Immature natural killer cell (primary cell): ENCODE results near the gene CDK5RAP2. TPM values are rescaled to one million over a fixed set of nuclear protein-coding genes. Genes with fewer than 3 reads are reported as not detected.

Experiments used
- DNase-seq, 3 donors: peaks; one replicate each; pipeline ENCODE4 v3.0.0; 2022; ENCODE audit warnings: mixed read lengths in 1 of 3
- H3K27ac Mint-ChIP-seq, 6 donors: one replicate each; pipeline ENCODE4 v1.8.0; 2020; ENCODE audit warnings: mixed read lengths in 6 of 6, mild to moderate bottlenecking in 5 of 6, inconsistent platforms in 4 of 6, moderate library complexity in 3 of 6
- H3K27me3 Mint-ChIP-seq, 3 donors: one replicate each; pipeline ENCODE4 v1.8.0; 2020 to 2021; ENCODE audit warnings: low read depth in 3 of 3, mild to moderate bottlenecking in 3 of 3, mixed read lengths in 3 of 3, moderate library complexity in 3 of 3, inconsistent platforms in 1 of 3
- H3K36me3 Mint-ChIP-seq, 3 donors: one replicate each; pipeline ENCODE4 v1.8.0; 2020; ENCODE audit warnings: mixed read lengths in 3 of 3, inconsistent platforms in 2 of 3, mild to moderate bottlenecking in 2 of 3
- H3K4me1 Mint-ChIP-seq, 2 donors: one replicate each; pipeline ENCODE4 v1.8.0; 2020; ENCODE audit warnings: inconsistent platforms in 2 of 2, mild to moderate bottlenecking in 2 of 2, mixed read lengths in 2 of 2, moderate library complexity in 1 of 2
- H3K4me3 Mint-ChIP-seq, 5 donors: one replicate each; pipeline ENCODE4 v1.8.0; 2020; ENCODE audit warnings: mild to moderate bottlenecking in 5 of 5, mixed read lengths in 5 of 5, inconsistent platforms in 3 of 5, moderate library complexity in 3 of 5
- H3K9me3 Mint-ChIP-seq, 6 donors: one replicate each; pipeline ENCODE4 v1.8.0; 2020; ENCODE audit warnings: mild to moderate bottlenecking in 6 of 6, mixed read lengths in 6 of 6, inconsistent platforms in 4 of 6, moderate library complexity in 3 of 6
- polyA plus RNA-seq, 3 donors: library from polyadenylated mRNA; unstranded; fragments of 300-500 nt; fragmentation: Illumina TruSeq; gene quantifications; one replicate each; pipeline ENCODE4 v1.2.3, GENCODE V29; 2021

Gene CDK5RAP2
- polyA plus RNA-seq, 3 donors from 2014 or later = 6.7 to 32.7 (median 11.6) TPM

- Mint-ChIP-seq H3K36me3 (peaks cover 7 to 20% (median 15%) of the 10 kb centered on the region in 3 donors), H3K27me3 (peaks cover 0 to 4% (median 1%) of the 10 kb centered on the region in 3 donors), H3K9me3 (peaks cover 0 to 1% (median 0%) of the 10 kb centered on the region in 6 donors), H3K27ac (no peak overlapping the region), H3K4me1 (no peaks in the 10 kb centered on the region), H3K4me3 (no peak overlapping the region)
- no peak for DNase-seq
These were observed 205.2 kb downstream of the CDK5RAP2 start for GRCh38 chr9:120374817-120375216.

- peaks cover 7 to 20% (median 15%) of the 10 kb centered on the region in 3 donors for H3K36me3 Mint-ChIP-seq
- H3K4me1 Mint-ChIP-seq = no peaks in the 10 kb centered on the region
- DNase-seq = no peak
- H3K27me3 Mint-ChIP-seq = peaks cover 0 to 4% (median 1%) of the 10 kb centered on the region in 3 donors
- peaks cover 0 to 1% (median 0%) of the 10 kb centered on the region in 6 donors for H3K9me3 Mint-ChIP-seq
- no peak overlapping the region for H3K4me3 Mint-ChIP-seq
- H3K27ac Mint-ChIP-seq = no peak overlapping the region
These were observed 205.7 kb downstream of the CDK5RAP2 start for GRCh38 chr9:120374239-120374638.

GRCh38 chr9:120372040-120372439, 207.9 kb downstream of the CDK5RAP2 start:
- H3K9me3 Mint-ChIP-seq = peaks cover 0 to 1% (median 0%) of the 10 kb centered on the region in 6 donors
- H3K4me3 Mint-ChIP-seq = no peak overlapping the region
- no peak for DNase-seq
- no peak overlapping the region for H3K27ac Mint-ChIP-seq
- peaks cover 0 to 3% (median 2%) of the 10 kb centered on the region in 3 donors for H3K27me3 Mint-ChIP-seq
- H3K4me1 Mint-ChIP-seq = no peaks in the 10 kb centered on the region
- peaks cover 5 to 23% (median 7%) of the 10 kb centered on the region in 3 donors for H3K36me3 Mint-ChIP-seq

- Mint-ChIP-seq H3K27ac (no peak overlapping the region), H3K4me3 (no peak overlapping the region), H3K9me3 (peaks cover 0 to 1% (median 0%) of the 10 kb centered on the region in 6 donors), H3K27me3 (peaks cover 0 to 3% (median 1%) of the 10 kb centered on the region in 3 donors), H3K36me3 (peaks cover 5 to 23% (median 7%) of the 10 kb centered on the region in 3 donors), H3K4me1 (no peaks in the 10 kb centered on the region)
- no peak for DNase-seq
These were observed 210.3 kb downstream of the CDK5RAP2 start for GRCh38 chr9:120369608-120370220.

GRCh38 chr9:120368799-120369198, 211.2 kb downstream of the CDK5RAP2 start:
- no peak for DNase-seq
- H3K9me3 Mint-ChIP-seq = no peaks in the 10 kb centered on the region
- no peak overlapping the region for H3K4me3 Mint-ChIP-seq
- H3K27me3 Mint-ChIP-seq = peaks cover 0 to 3% (median 1%) of the 10 kb centered on the region in 3 donors
- no peaks in the 10 kb centered on the region for H3K4me1 Mint-ChIP-seq
- no peak overlapping the region for H3K27ac Mint-ChIP-seq
- H3K36me3 Mint-ChIP-seq = peaks cover 7 to 26% (median 8%) of the 10 kb centered on the region in 3 donors

- Mint-ChIP-seq H3K4me3 (no peak overlapping the region), H3K4me1 (no peaks in the 10 kb centered on the region), H3K27ac (no peak overlapping the region), H3K36me3 (peaks cover 7 to 19% (median 8%) of the 10 kb centered on the region in 3 donors), H3K9me3 (no peaks in the 10 kb centered on the region), H3K27me3 (peaks cover 1 to 4% (median 3%) of the 10 kb centered on the region in 3 donors)
- DNase-seq = no peak
These were observed 213.3 kb downstream of the CDK5RAP2 start for GRCh38 chr9:120366644-120367019.

GRCh38 chr9:120365386-120365785, 214.6 kb downstream of the CDK5RAP2 start:
- H3K9me3 Mint-ChIP-seq = no peaks in the 10 kb centered on the region
- no peak overlapping the region for H3K4me3 Mint-ChIP-seq
- no peak overlapping the region for H3K27ac Mint-ChIP-seq
- H3K27me3 Mint-ChIP-seq = peaks cover 1 to 4% (median 3%) of the 10 kb centered on the region in 3 donors
- no peak for DNase-seq
- no peaks in the 10 kb centered on the region for H3K4me1 Mint-ChIP-seq
- peaks cover 3 to 12% (median 7%) of the 10 kb centered on the region in 3 donors for H3K36me3 Mint-ChIP-seq

- H3K36me3 Mint-ChIP-seq = peaks cover 3 to 8% (median 7%) of the 10 kb centered on the region in 3 donors
- peaks cover 1 to 4% (median 3%) of the 10 kb centered on the region in 3 donors for H3K27me3 Mint-ChIP-seq
- no peak overlapping the region for H3K4me3 Mint-ChIP-seq
- H3K4me1 Mint-ChIP-seq = no peaks in the 10 kb centered on the region
- H3K27ac Mint-ChIP-seq = no peak overlapping the region
- no peaks in the 10 kb centered on the region for H3K9me3 Mint-ChIP-seq
- no peak for DNase-seq
These were observed 216.3 kb downstream of the CDK5RAP2 start for GRCh38 chr9:120363697-120364096.

GRCh38 chr9:120362446-120362845, 217.5 kb downstream of the CDK5RAP2 start:
- no peaks in the 10 kb centered on the region for H3K9me3 Mint-ChIP-seq
- no peak overlapping the region for H3K27ac Mint-ChIP-seq
- no peak overlapping the region for H3K4me3 Mint-ChIP-seq
- DNase-seq = no peak
- no peaks in the 10 kb centered on the region for H3K4me1 Mint-ChIP-seq
- H3K27me3 Mint-ChIP-seq = peaks cover 1 to 4% (median 3%) of the 10 kb centered on the region in 3 donors
- peaks cover 3 to 10% (median 7%) of the 10 kb centered on the region in 3 donors for H3K36me3 Mint-ChIP-seq

- H3K9me3 Mint-ChIP-seq = no peaks in the 10 kb centered on the region
- no peak overlapping the region for H3K27ac Mint-ChIP-seq
- no peak for DNase-seq
- peaks cover 1 to 4% (median 3%) of the 10 kb centered on the region in 3 donors for H3K27me3 Mint-ChIP-seq
- no peaks in the 10 kb centered on the region for H3K4me1 Mint-ChIP-seq
- peaks cover 4 to 7% (median 6%) of the 10 kb centered on the region in 3 donors for H3K36me3 Mint-ChIP-seq
- H3K4me3 Mint-ChIP-seq = no peak overlapping the region
These were observed 218.4 kb downstream of the CDK5RAP2 start for GRCh38 chr9:120361551-120361950.

- no peak for DNase-seq
- Mint-ChIP-seq H3K27me3 (peaks cover 1 to 4% (median 3%) of the 10 kb centered on the region in 3 donors), H3K36me3 (peaks cover 6 to 7% (median 6%) of the 10 kb centered on the region in 3 donors), H3K9me3 (no peaks in the 10 kb centered on the region), H3K4me3 (no peak overlapping the region), H3K27ac (no peak overlapping the region), H3K4me1 (no peaks in the 10 kb centered on the region)
These were observed 219.5 kb downstream of the CDK5RAP2 start for GRCh38 chr9:120360510-120360909.

- no peaks in the 10 kb centered on the region for H3K4me1 Mint-ChIP-seq
- no peak overlapping the region for H3K4me3 Mint-ChIP-seq
- peaks cover 5 to 7% (median 6%) of the 10 kb centered on the region in 3 donors for H3K36me3 Mint-ChIP-seq
These were observed 219.9 kb downstream of the CDK5RAP2 start for GRCh38 chr9:120360046-120360445.

GRCh38 chr9:120358877-120359276, 221.1 kb downstream of the CDK5RAP2 start:
- Mint-ChIP-seq H3K27me3 (peaks cover 0 to 4% (median 2%) of the 10 kb centered on the region in 3 donors), H3K9me3 (no peaks in the 10 kb centered on the region), H3K27ac (no peak overlapping the region), H3K4me3 (no peak overlapping the region), H3K4me1 (no peaks in the 10 kb centered on the region), H3K36me3 (peaks cover 3 to 4% (median 3%) of the 10 kb centered on the region in 3 donors)
- no peak for DNase-seq

More at GRCh38 chr9:120360046-120360445, 219.9 kb downstream of the CDK5RAP2 start:
- H3K27ac Mint-ChIP-seq = no peak overlapping the region
- H3K27me3 Mint-ChIP-seq = peaks cover 1 to 4% (median 3%) of the 10 kb centered on the region in 3 donors
- H3K9me3 Mint-ChIP-seq = no peaks in the 10 kb centered on the region
- DNase-seq = no peak

- H3K4me3 Mint-ChIP-seq = no peak overlapping the region
- H3K4me1 Mint-ChIP-seq = no peaks in the 10 kb centered on the region
- H3K36me3 Mint-ChIP-seq = peaks cover 3 to 6% (median 3%) of the 10 kb centered on the region in 3 donors
- no peaks in the 10 kb centered on the region for H3K9me3 Mint-ChIP-seq
- peaks cover 2 to 3% (median 3%) of the 10 kb centered on the region in 3 donors for H3K27me3 Mint-ChIP-seq
- H3K27ac Mint-ChIP-seq = no peak overlapping the region
- DNase-seq = no peak
These were observed 226.5 kb downstream of the CDK5RAP2 start for GRCh38 chr9:120353506-120353905.
